MCF 10A (cell line): ENCODE results near the gene ASPSCR1. TPM values are rescaled to one million over a fixed set of nuclear protein-coding genes. Genes with fewer than 3 reads are reported as not detected.
A peak's percentile ranks its signal among the peaks of the same experiment; 100 is the strongest.

ENCODE experiments used
- BruUV-seq: library from RNA; stranded (reverse); fragments of 400-500 nt; replicated peaks from 2 replicates; lab custom pipeline; 2021; lab: Mats Ljungman, UMichigan
- CTCF ChIA-PET: fragments of 300-600 bp; sonication (Branson Sonifier 250); formaldehyde crosslinking; extraction: SDS; loops from one replicate; lab custom pipeline; 2021; ENCODE audit warnings: antibody characterized with exemption, inconsistent platforms; lab: Yijun Ruan, JAX
- POLR2A ChIA-PET: fragments of 300-600, 350-650 bp; sonication (Branson Sonifier 250); formaldehyde crosslinking; extraction: SDS; loops from one replicate; lab custom pipeline; 2020; ENCODE audit warnings: antibody characterized with exemption, inconsistent platforms; lab: Yijun Ruan, JAX
- DNase-seq: peaks from one replicate; pipeline ENCODE4 v3.0.0-alpha.2; 2018; ENCODE audit not compliant: unreplicated experiment
- H3K27ac Mint-ChIP-seq: one replicate; pipeline ENCODE4 v1.8.0; 2022; ENCODE audit warnings: mild to moderate bottlenecking, low read depth, mixed read lengths; ENCODE audit not compliant: unreplicated experiment
- H3K27me3 Mint-ChIP-seq: one replicate; pipeline ENCODE4 v1.8.0; 2022; ENCODE audit warnings: mixed read lengths; ENCODE audit not compliant: insufficient read depth, unreplicated experiment
- H3K36me3 Mint-ChIP-seq: one replicate; pipeline ENCODE4 v1.8.0; 2022; ENCODE audit warnings: mild to moderate bottlenecking, moderate library complexity, mixed read lengths; ENCODE audit not compliant: insufficient read depth, unreplicated experiment
- H3K4me1 Mint-ChIP-seq: one replicate; pipeline ENCODE4 v1.8.0; 2022; ENCODE audit warnings: mixed read lengths; ENCODE audit not compliant: insufficient read depth, unreplicated experiment
- H3K4me3 Mint-ChIP-seq: one replicate; pipeline ENCODE4 v1.8.0; 2022; ENCODE audit warnings: mild to moderate bottlenecking, moderate library complexity, mixed read lengths; ENCODE audit not compliant: unreplicated experiment
- H3K9me3 Mint-ChIP-seq: one replicate; pipeline ENCODE4 v1.8.0; 2022; ENCODE audit warnings: mixed read lengths; ENCODE audit not compliant: unreplicated experiment
- intact Hi-C: fragments of 100-400 bp; cut with micrococcal nuclease; formaldehyde crosslinking; loops from 2 replicates; pipeline ENCODE4 v1.14.1; 2022
- total RNA-seq: library from RNA; stranded (reverse); gene quantifications from 2 replicates; pipeline ENCODE4 v1.2.3, GENCODE V29; 2022
- TF ChIP-seq, protein P1 (sequence below): fragments of 200-600 bp; IDR thresholded peaks from one replicate; pipeline ENCODE4 v1.8.0; 2022; ENCODE audit warnings: antibody characterized with exemption, mild to moderate bottlenecking; ENCODE audit not compliant: unreplicated experiment

ASPSCR1 gene
- total RNA-seq, 1 experiment from 2014 or later = 29.7 TPM

DNA sequence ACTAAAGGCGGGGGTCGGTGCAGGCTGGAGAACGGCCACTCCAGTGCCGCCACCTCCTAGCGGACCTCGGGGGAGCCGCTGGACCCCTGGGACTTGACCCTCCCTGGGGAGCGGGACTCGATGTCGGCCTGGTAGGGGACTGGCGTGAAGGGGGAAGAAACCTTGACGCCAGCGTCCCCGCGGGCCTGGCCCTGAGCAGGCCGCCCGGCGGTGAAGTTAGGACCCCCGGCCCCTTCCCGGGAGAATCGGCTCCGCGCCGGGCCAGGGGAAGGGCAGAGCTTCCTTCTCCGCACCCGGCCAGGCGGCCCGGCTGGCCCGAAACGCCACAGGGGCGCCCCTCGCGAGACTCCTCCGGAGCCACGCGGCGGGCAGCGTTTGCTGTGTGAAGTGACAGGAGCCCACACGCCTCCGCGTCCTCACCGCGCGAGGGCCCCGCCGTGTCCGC lies 87.8 kb downstream of the ASPSCR1 start:
- Mint-ChIP-seq H3K4me3 (peak overlapping the region; percentile 70), H3K9me3 (no peaks in the 10 kb centered on the region), H3K4me1 (no peaks in the 10 kb centered on the region), H3K27me3 (no peaks in the 10 kb centered on the region), H3K36me3 (peaks cover 13% of the 10 kb centered on the region), H3K27ac (peak overlapping the region; percentile 83)
- CTCF ChIA-PET = interaction anchor here (0.8 to 1.4 kb wide), 2 partner anchors 86 to 106 kb away, joined by 3 to 4 read pairs; no protein-coding TSS in a partner anchor
- DNase-seq = no peak
- intact Hi-C loops = no loop called here
- POLR2A ChIA-PET = interaction anchor here (0.5 to 4.0 kb wide), 17 partner anchors 11 to 363 kb away, joined by 3 to 15 read pairs (median 4); partner anchors contain the start of genes CENPX, DCXR, FASN and GPS1
- TF ChIP-seq, protein P1, sequence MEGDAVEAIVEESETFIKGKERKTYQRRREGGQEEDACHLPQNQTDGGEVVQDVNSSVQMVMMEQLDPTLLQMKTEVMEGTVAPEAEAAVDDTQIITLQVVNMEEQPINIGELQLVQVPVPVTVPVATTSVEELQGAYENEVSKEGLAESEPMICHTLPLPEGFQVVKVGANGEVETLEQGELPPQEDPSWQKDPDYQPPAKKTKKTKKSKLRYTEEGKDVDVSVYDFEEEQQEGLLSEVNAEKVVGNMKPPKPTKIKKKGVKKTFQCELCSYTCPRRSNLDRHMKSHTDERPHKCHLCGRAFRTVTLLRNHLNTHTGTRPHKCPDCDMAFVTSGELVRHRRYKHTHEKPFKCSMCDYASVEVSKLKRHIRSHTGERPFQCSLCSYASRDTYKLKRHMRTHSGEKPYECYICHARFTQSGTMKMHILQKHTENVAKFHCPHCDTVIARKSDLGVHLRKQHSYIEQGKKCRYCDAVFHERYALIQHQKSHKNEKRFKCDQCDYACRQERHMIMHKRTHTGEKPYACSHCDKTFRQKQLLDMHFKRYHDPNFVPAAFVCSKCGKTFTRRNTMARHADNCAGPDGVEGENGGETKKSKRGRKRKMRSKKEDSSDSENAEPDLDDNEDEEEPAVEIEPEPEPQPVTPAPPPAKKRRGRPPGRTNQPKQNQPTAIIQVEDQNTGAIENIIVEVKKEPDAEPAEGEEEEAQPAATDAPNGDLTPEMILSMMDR = no peak
- no TSS peak for BruUV-seq

DNA sequence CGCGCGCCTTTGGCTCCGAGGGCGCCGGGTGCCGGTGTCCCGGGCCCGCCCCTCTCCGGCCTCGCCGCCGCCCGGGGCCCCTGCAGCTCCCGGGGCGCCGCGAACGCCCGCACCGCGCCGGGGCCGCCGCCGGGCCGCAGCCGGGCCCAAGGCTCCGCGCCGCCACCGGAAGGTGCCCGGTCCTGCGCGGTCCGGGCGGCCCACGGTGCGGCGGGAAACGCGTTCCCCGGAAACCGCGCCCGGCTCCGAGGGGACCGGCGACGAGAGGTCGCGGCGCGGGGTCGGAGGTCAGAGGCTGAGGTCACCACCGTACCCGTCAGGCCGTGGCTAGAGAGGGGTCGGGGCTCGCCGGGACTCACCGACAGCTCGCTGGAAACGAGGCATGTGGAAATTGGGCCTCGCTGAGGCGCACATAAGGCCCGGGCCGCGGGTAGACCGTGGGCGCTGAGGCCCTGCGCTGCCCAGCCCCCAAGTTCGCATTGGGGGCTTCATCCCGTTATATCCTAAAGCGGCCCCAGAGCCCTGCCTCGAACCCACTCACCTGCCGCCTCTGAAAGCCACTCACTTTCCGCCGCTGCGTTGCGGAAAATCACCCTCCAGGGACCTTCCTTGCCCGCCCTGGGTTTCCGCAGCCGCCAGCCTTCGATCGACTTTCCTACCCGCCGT lies 88.3 kb downstream of the ASPSCR1 start, which contains the start of gene DUS1L:
DUS1L (minus strand) TSS at position 167 of the 666 bp plus-strand sequence. CDS start 745 bp downstream, outside the sequence.
- Mint-ChIP-seq H3K27me3 (no peaks in the 10 kb centered on the region), H3K27ac (peak within 1 kb of the TSS; percentile 83), H3K4me3 (peak within 1 kb of the TSS; percentile 70), H3K9me3 (no peaks in the 10 kb centered on the region), H3K4me1 (no peaks in the 10 kb centered on the region), H3K36me3 (peaks cover 7% of the 10 kb centered on the region)
- peak; percentile 45 for DNase-seq
- TF ChIP-seq, protein P1 = no peak
- ChIA-PET CTCF (interaction anchor here (1.0 to 1.4 kb wide), 2 partner anchors 30 to 106 kb away, joined by 3 to 4 read pairs; no protein-coding TSS in a partner anchor), POLR2A (interaction anchor here (0.7 to 4.0 kb wide), 19 partner anchors 10 to 364 kb away, joined by 3 to 15 read pairs (median 4); partner anchors contain the start of genes CENPX, DCXR, FASN and GPS1)
- intact Hi-C loops = no loop called here
- BruUV-seq = TSS peak; percentile 88

Other genes with a start within 250 kb of the ASPSCR1 start
- not detected in 2 replicates for gene GCGR, start 173.5 kb upstream of the ASPSCR1 start, total RNA-seq
- gene MCRIP1, start 144.3 kb upstream of the ASPSCR1 start, total RNA-seq = 35.6 and 39.2 TPM in 2 replicates
- 0.29 TPM in 1 of 2 replicates, not detected in the other for gene PPP1R27, start 142.6 kb upstream of the ASPSCR1 start, total RNA-seq
- 894 and 1,111 TPM in 2 replicates for gene P4HB, start 117.1 kb upstream of the ASPSCR1 start, total RNA-seq
- gene ARHGDIA, start 106.3 kb upstream of the ASPSCR1 start, total RNA-seq = 271 and 324 TPM in 2 replicates
- gene ALYREF, start 86.0 kb upstream of the ASPSCR1 start, total RNA-seq = 114 and 115 TPM in 2 replicates
- 144 and 151 TPM in 2 replicates for gene ANAPC11, start 85.9 kb upstream of the ASPSCR1 start, total RNA-seq
- 0.28 TPM in 1 of 2 replicates, not detected in the other for gene NPB, start 75.4 kb upstream of the ASPSCR1 start, total RNA-seq
- gene PCYT2, start 66.2 kb upstream of the ASPSCR1 start, total RNA-seq = 26.5 and 26.8 TPM in 2 replicates
- gene SIRT7, start 59.5 kb upstream of the ASPSCR1 start, total RNA-seq = 36.6 and 44.8 TPM in 2 replicates
- 38.1 and 48.9 TPM in 2 replicates for gene MAFG, start 49.9 kb upstream of the ASPSCR1 start, total RNA-seq
- gene PYCR1, start 40.3 kb upstream of the ASPSCR1 start, total RNA-seq = 151 and 154 TPM in 2 replicates
- gene MYADML2, start 30.4 kb upstream of the ASPSCR1 start, total RNA-seq = not detected in 2 replicates
- not detected in 2 replicates for gene NOTUM, start 16.4 kb upstream of the ASPSCR1 start, total RNA-seq
- 27.6 and 35.6 TPM in 2 replicates for gene CENPX, start 45.2 kb downstream of the ASPSCR1 start, total RNA-seq
- 2.6 and 3.4 TPM in 2 replicates for gene LRRC45, start 45.7 kb downstream of the ASPSCR1 start, total RNA-seq
- 7.1 and 9.7 TPM in 2 replicates for gene RAC3, start 54.0 kb downstream of the ASPSCR1 start, total RNA-seq
- 77.9 and 111 TPM in 2 replicates for gene DCXR, start 60.1 kb downstream of the ASPSCR1 start, total RNA-seq
- gene RFNG, start 74.2 kb downstream of the ASPSCR1 start, total RNA-seq = 37.9 and 38.0 TPM in 2 replicates
- gene GPS1, start 74.3 kb downstream of the ASPSCR1 start, total RNA-seq = 96.6 and 100 TPM in 2 replicates
- gene DUS1L, start 88.2 kb downstream of the ASPSCR1 start, total RNA-seq = 116 and 123 TPM in 2 replicates
- 114 and 120 TPM in 2 replicates for gene FASN, start 120.6 kb downstream of the ASPSCR1 start, total RNA-seq
- 86.8 and 87.3 TPM in 2 replicates for gene CCDC57, start 235.2 kb downstream of the ASPSCR1 start, total RNA-seq